Left lobe of liver (tissue), 2 donors: ENCODE data around the gene HMCN2. TPM values are rescaled to one million over a fixed set of nuclear protein-coding genes. Genes with fewer than 3 reads are reported as not detected.

Source experiments
- ATAC-seq: fragments of 200-7000 bp; cut with Tn5 transposase; one replicate; pipeline ENCODE4 v1.9.1; 2020; ENCODE audit warnings: mild to moderate bottlenecking, moderate library complexity
- DNase-seq: peaks from one replicate; pipeline ENCODE4 v3.0.0-alpha.2; 2020; ENCODE audit warnings: low spot score
- total RNA-seq: library from RNA; stranded (reverse); gene quantifications from one replicate; pipeline ENCODE4 v1.2.1, GENCODE V29; 2021
- donor health status: DM: no; HTN: no; CAD: no; lungs with moderate emphysema.
- donor health status: DM: no; HTN: yes; CAD: no.

HMCN2 gene
- total RNA-seq, 1 donor from 2014 or later = 3.0 TPM

GRCh38 chr9:130459941-130460669 lies 194.5 kb downstream of the HMCN2 start:
- ATAC-seq (no peak), DNase-seq (no peak)

- ATAC-seq (peak; percentile 12), DNase-seq (no peak)
Observed at GRCh38 chr9:130461218-130461630, 195.7 kb downstream of the HMCN2 start.

GRCh38 chr9:130461731-130462130 lies 196.2 kb downstream of the HMCN2 start:
- no peak for ATAC-seq
- DNase-seq = no peak

- DNase-seq (no peak), ATAC-seq (no peak)
Observed at GRCh38 chr9:130462685-130463540, 197.4 kb downstream of the HMCN2 start.

- no peak for DNase-seq
Observed at GRCh38 chr9:130463763-130464745, 198.5 kb downstream of the HMCN2 start.

GRCh38 chr9:130465383-130466096 lies 200.0 kb downstream of the HMCN2 start:
- ATAC-seq = peak; percentile 16
- peak; percentile 72 for DNase-seq

More at GRCh38 chr9:130463763-130464745, 198.5 kb downstream of the HMCN2 start:
- ATAC-seq = peak; percentile 7

GRCh38 chr9:130466537-130467217 lies 201.1 kb downstream of the HMCN2 start:
- ATAC-seq = peak; percentile 62
- DNase-seq = peak; percentile 91

GRCh38 chr9:130467316-130467715 lies 201.8 kb downstream of the HMCN2 start:
- DNase-seq (no peak), ATAC-seq (no peak)

- DNase-seq (no peak), ATAC-seq (no peak)
Observed at GRCh38 chr9:130468566-130468965, 203.0 kb downstream of the HMCN2 start.

- DNase-seq (no peak), ATAC-seq (no peak)
Observed at GRCh38 chr9:130470269-130470668, 204.7 kb downstream of the HMCN2 start.

GRCh38 chr9:130470950-130471349 lies 205.4 kb downstream of the HMCN2 start:
- DNase-seq (no peak), ATAC-seq (no peak)

- no peak for ATAC-seq
- no peak for DNase-seq
Observed at GRCh38 chr9:130471411-130472183, 206.0 kb downstream of the HMCN2 start.

GRCh38 chr9:130472184-130472705 lies 206.7 kb downstream of the HMCN2 start:
- DNase-seq (no peak), ATAC-seq (peak; percentile 5)

- ATAC-seq (peak; percentile 1), DNase-seq (no peak)
Observed at GRCh38 chr9:130473009-130473408, 207.4 kb downstream of the HMCN2 start.

- ATAC-seq (peak; percentile 4), DNase-seq (no peak)
Observed at GRCh38 chr9:130473566-130473965, 208.0 kb downstream of the HMCN2 start.

GRCh38 chr9:130474106-130474505 lies 208.5 kb downstream of the HMCN2 start:
- no peak for DNase-seq
- no peak for ATAC-seq

GRCh38 chr9:130476151-130476730 lies 210.7 kb downstream of the HMCN2 start:
- DNase-seq = no peak
- no peak for ATAC-seq

- no peak for DNase-seq
Observed at GRCh38 chr9:130477564-130477963, 212.0 kb downstream of the HMCN2 start.

More at GRCh38 chr9:130477564-130477963, 212.0 kb downstream of the HMCN2 start:
- ATAC-seq = peak; percentile 1
